ENCODE data around the gene PSAPL1. TPM values are rescaled to one million over a fixed set of nuclear protein-coding genes. Genes with fewer than 3 reads are reported as not detected.

The PSAPL1 gene
- total RNA-seq, 1 donor from 2014 or later = not detected

DNA sequence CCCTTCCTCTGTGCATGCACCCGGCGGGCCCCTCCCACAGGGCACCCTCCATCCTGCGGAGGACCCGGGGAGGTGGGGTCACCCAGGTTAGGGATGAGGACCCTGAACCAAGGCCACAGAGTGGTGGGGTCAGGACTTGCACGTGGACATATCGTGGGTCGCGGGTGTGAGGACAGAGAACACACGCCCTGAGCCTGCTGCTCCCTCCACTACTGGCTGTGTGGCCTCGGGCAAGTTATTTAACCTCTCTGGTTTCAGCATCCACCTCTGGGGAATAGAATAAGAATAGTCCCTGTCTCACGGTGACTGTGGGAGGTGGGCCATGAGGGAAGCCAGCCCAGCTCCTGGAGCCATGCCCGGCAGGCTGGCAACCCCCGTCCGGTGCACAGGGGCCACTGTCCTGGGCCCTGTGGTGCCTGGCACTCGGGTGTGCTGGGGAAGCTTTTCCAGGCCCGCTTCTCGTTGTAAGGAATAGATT lies 5.1 kb downstream of the PSAPL1 start:
- DNase-seq (ENCODE audit: low read depth) = no peak
- no peak overlapping the region for H3K4me3 ChIP-seq (ENCODE audit: low read depth, low read length)
- TF ChIP-seq, protein P1, sequence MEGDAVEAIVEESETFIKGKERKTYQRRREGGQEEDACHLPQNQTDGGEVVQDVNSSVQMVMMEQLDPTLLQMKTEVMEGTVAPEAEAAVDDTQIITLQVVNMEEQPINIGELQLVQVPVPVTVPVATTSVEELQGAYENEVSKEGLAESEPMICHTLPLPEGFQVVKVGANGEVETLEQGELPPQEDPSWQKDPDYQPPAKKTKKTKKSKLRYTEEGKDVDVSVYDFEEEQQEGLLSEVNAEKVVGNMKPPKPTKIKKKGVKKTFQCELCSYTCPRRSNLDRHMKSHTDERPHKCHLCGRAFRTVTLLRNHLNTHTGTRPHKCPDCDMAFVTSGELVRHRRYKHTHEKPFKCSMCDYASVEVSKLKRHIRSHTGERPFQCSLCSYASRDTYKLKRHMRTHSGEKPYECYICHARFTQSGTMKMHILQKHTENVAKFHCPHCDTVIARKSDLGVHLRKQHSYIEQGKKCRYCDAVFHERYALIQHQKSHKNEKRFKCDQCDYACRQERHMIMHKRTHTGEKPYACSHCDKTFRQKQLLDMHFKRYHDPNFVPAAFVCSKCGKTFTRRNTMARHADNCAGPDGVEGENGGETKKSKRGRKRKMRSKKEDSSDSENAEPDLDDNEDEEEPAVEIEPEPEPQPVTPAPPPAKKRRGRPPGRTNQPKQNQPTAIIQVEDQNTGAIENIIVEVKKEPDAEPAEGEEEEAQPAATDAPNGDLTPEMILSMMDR (IDR thresholded peaks at IDR 0.05; ENCODE audit: insufficient read depth, low read length, poor library complexity, severe bottlenecking) = no peak
- no peaks in the 10 kb centered on the region for H3K27me3 ChIP-seq (ENCODE audit: control insufficient read depth, insufficient read depth, low read length)
- H3K36me3 ChIP-seq (ENCODE audit: control insufficient read depth, insufficient read depth, low read length) = no peaks in the 10 kb centered on the region

DNA sequence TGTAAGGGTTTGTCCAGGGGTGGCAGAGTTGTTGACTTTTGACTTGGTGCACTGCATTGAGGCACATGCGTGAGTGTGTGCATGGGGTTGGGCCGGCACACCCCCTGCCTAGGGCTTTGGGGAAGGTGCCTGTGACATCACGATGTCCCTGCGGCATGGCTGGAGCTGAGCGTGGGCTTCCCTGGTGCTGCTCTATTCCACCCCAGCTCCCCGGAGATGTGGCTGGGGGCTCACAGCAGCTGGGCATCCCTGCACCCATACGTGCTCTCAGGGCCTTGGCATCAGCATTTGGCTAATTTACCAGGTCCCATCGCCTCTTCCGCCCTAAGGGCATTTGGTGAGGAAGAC lies 5.7 kb downstream of the PSAPL1 start:
- Histone ChIP-seq H3K27me3 (ENCODE audit: control insufficient read depth, insufficient read depth, low read length) (no peaks in the 10 kb centered on the region), H3K4me3 (ENCODE audit: low read depth, low read length) (no peak overlapping the region), H3K36me3 (ENCODE audit: control insufficient read depth, insufficient read depth, low read length) (no peaks in the 10 kb centered on the region)
- DNase-seq (ENCODE audit: low read depth) = no peak
- TF ChIP-seq, protein P1 (IDR thresholded peaks at IDR 0.05; ENCODE audit: insufficient read depth, low read length, poor library complexity, severe bottlenecking) = no peak

DNA sequence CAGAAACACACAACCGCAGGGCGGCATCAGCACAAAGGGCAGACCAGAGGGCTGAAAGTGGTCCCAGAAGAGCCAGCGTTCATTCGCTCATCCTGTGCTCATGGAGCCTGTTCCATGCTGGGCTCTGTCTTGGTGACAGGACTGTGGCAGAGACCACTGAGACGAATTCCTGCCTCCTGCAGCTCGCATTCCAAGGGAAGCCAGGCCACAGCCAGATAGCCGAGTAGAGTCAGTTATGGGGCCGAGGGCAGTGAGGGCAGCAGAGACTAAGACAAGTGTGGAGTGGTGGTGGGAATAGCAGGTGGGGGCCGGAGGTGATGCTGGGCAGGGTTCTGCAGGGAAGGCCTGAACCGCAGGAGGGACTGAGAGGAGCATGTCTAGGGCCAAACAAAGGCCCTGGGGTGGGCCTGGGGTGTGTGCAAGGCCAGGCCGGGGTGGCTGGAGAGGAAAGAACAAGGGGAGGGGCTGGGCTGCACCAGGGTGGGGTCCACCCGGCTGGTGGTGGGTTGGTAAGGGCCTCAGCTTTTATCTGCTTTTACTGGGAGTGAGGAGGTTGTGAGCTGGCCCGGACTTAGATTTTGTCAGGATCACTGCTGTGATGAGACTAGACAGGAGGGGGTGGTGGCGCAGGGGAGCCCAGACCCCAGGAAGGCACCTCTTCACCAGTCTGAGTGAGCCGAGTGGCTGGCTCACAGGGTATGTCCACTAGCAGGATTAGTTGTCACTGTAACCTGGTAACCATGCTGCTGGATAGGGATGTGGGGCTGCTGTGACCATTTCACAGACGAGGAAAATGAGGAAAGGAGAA lies 6.3 kb downstream of the PSAPL1 start:
- DNase-seq (ENCODE audit: low read depth) = no peak
- Histone ChIP-seq H3K36me3 (ENCODE audit: control insufficient read depth, insufficient read depth, low read length) (no peaks in the 10 kb centered on the region), H3K27me3 (ENCODE audit: control insufficient read depth, insufficient read depth, low read length) (no peaks in the 10 kb centered on the region), H3K4me3 (ENCODE audit: low read depth, low read length) (no peak overlapping the region)
- TF ChIP-seq, protein P1 (IDR thresholded peaks at IDR 0.05; ENCODE audit: insufficient read depth, low read length, poor library complexity, severe bottlenecking) = no peak

DNA sequence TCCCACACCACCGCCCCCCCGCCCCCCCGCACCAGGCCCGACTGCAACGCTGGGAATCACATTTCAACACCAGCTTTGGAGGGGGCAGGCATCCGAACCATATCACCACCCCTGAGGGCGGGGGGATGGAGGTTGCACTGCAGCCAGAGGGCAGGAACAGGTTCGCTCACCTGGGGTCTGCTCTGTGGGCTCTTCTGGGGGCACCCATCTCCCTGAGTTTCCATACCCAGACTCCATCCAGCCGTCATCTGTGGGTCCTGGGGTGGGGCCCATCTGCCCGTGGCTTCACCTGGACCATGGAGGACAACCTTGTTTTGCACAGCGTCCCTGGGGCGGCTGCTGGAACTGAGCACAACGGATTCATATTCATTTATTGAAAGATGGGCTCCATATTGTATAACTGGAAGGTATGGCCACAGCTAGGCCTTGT lies 6.9 kb downstream of the PSAPL1 start:
- Histone ChIP-seq H3K27me3 (ENCODE audit: control insufficient read depth, insufficient read depth, low read length) (no peaks in the 10 kb centered on the region), H3K36me3 (ENCODE audit: control insufficient read depth, insufficient read depth, low read length) (no peaks in the 10 kb centered on the region), H3K4me3 (ENCODE audit: low read depth, low read length) (no peak overlapping the region)
- DNase-seq (ENCODE audit: low read depth) = no peak
- TF ChIP-seq, protein P1 (IDR thresholded peaks at IDR 0.05; ENCODE audit: insufficient read depth, low read length, poor library complexity, severe bottlenecking) = no peak

DNA sequence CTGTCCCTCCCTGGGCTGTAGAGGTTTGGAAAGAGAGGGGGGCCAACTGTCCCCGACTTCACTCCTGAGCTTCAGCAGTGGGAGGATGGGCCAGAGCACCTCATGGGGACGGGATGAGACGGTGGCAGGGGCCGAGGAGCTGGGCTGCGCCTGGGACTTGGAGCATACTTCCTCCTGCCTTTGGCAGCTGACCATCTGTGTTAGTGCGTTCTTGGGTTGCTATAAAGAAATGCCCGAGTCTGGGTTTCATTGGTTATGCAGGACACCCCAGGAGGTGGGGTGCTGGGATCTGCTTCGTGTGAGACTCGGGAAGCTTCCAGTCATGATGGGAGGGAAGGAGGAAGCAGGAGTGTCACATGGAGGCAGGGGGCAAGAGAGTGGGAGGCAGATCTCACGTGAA lies 7.4 kb downstream of the PSAPL1 start:
- TF ChIP-seq, protein P1 (IDR thresholded peaks at IDR 0.05; ENCODE audit: insufficient read depth, low read length, poor library complexity, severe bottlenecking) = no peak
- DNase-seq (ENCODE audit: low read depth) = no peak
- Histone ChIP-seq H3K36me3 (ENCODE audit: control insufficient read depth, insufficient read depth, low read length) (no peaks in the 10 kb centered on the region), H3K27me3 (ENCODE audit: control insufficient read depth, insufficient read depth, low read length) (no peaks in the 10 kb centered on the region), H3K4me3 (ENCODE audit: low read depth, low read length) (no peak overlapping the region)
